GM21390 (cell line): ENCODE results near the gene METTL3.
A peak's percentile ranks its signal among the peaks of the same experiment; 100 is the strongest.
"Not testable (repeated sequence)": the region's sequence is repeated elsewhere in the genome, so short reads cannot be mapped to it uniquely, and the experiment has no call there.

Experiments
- ATAC-seq: cut with Tn5 transposase; IDR thresholded peaks from one replicate; pipeline ENCODE4 v1.9.1; 2021; ENCODE audit not compliant: unreplicated experiment

Gene METTL3

DNA sequence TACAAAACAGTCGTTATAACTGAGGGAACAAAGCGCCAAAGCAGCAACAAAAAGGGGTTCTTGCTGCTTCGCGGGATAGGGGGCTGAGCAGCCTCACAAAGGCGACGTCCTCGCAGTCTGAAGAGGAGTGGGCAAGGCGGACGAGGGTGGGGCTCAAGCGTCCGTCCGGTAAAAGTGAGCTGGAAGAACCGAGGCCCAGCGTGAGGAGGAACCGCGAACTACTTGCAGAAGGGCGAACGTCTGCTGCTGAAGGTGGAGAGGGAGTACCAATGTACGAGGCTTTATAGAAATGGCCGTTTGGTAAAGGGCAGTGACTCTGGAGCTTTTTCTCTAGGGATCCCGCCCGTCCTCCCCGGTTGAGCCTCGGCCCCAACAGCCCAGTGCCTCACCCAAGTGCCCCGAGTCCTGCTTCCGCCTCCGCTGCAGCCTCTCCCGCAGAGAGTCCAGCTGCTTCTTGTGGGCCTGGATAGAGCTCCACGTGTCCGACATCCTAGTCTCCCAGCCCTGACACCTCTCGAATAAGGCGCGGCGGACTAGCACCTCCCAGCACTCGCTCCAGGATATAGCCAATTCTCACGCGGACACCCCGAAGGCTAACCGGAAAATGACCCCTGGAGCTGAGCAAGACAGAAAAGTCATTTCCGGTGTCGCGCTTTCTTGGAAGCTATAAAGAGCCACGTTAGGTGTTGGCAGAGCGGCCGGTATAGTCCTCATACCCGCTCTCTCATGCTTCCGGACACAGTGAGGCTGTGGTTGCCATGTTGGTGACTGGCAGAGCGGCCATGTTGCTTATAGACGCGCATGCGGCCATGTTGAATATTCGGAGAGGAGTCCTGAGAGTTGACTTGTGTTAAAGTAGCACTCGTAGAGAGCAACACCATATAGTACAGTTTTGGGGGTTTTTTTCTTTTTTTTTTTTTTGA, at the start of gene METTL3:
METTL3 (minus strand) TSS at position 606 of the 923 bp plus-strand sequence; CDS start at position 489, 117 bp downstream.
- ATAC-seq = peak; percentile 99

DNA sequence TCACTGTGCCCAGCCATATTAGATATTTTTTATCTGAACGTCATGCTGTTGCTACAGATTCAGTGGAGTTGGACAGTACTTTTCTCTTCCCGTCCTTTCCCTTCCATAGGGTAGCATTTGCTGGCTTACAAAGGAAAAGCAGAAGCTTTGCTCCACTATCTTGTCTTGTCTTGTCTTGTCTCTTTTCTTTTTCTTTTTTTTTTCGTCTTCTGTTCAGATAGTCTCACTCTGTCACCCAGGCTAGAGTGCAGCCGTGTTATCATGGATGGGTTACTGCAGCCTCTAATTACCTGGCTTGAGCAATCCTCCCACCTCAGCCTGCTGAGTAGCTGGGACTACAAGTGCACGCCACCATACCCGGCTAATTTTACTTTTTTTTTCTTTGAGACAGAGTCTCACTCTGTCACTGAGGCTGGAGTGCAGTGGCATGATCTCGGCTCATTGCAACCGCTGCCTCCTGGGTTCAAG, 47.6 kb upstream of the METTL3 start:
- ATAC-seq = no peak

DNA sequence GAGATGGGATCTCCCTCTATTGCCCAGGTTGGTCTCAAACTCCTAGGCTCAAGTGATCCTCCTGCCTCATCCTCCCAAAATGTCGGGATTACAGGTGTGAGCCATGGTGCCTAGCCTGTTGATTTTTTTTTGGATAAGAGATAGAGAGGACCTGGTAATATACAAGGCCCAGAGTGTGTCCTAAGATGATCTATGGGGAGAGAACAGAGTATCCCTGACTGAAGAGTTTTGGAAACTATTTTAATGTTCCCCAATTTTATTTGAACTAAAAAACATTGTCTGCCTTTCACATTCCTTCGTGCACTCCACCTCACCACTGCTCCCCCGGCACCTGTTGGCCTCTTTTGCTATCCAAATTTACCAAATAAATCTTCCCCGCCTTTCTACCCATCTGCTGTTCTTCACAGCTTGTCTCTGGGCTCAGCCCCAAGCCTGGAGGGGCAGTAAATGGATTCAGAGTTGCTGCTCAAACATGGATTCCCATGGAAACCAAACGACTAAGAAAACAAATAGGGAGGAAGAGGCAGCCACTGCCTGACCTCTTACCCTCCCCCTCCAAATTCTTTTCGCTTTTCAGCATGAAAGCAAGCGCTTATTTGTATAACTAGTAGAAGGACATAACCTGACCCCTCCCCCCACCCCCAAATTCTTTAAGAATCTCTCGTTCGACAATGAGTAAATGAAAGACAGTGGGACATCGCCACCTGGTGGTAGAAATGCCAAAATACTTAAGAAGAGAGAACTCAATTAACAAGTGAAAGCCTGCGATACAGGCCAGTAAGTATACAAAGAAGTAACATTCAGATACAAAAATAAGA, 46.2 kb upstream of the METTL3 start:
- ATAC-seq = no peak

DNA sequence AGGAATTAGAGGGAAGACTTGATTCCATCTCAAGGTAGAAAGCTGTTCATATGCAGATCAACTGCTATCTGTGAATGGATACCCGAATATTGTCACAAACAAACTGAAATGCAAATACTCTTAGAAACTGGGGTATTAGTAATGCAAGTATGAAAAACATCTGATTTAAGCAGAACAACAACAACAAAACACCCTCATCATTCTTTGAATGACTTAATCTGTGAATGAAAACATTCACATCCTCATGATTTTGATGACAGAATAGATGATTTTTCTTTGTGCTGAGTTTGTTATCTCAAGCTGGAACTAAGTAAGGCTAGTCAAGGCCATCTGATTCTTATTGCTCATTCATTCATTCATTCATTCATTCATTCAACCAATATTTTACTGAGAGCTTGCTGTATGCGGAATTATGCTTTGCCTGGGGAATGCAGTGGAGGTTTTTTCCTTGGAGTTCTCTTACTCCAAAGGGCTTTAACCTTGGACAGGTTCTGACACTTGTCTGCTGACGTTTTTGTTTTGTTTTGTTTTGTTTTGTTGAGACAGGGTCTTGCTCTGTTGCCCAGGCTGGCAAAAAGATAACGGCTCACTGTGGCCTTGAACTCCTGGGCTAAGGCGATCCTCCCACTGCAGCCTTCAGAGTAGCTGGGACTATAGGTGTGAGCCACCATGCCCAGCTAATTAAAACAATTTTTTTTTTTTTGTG, 45.4 kb upstream of the METTL3 start:
- ATAC-seq = no peak

DNA sequence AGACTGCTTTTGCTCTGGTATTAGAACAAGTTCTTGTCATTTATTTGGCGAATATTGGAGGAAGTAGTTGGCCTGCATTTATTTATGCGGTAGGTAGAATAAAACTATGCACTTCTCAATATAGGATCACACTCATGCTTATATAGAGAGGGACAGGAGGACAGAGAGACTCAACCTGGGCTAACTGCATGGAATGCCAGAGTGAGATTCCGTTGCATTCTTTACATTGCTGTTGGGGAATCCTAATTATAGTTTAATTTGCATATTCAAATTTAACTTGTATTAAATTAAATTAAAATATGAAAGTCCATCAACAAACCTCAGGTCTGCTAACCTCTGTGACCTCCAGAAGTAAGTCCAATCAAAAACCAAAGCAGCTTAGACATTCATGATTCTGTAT, 42.1 kb upstream of the METTL3 start:
- no peak for ATAC-seq

DNA sequence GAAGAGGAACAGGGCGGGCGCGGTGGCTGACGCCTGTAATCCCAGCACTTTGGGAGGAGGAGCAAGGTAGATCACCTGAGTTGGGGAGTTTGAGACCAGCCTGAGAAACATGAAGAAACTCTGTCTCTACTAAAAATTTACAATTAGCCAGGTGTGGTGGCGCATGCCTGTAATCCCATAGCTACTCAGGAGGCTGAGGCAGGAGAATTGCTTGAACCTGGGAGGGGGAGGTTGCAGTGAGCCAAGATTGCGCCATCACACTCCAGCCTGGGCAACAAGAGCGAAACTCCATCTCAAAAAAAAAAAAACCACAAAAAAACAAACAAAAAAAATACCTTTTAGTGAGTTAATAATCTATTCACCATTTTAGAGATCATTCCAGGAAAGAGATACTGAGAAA, 33.4 kb upstream of the METTL3 start:
- not testable (repeated sequence) for ATAC-seq

DNA sequence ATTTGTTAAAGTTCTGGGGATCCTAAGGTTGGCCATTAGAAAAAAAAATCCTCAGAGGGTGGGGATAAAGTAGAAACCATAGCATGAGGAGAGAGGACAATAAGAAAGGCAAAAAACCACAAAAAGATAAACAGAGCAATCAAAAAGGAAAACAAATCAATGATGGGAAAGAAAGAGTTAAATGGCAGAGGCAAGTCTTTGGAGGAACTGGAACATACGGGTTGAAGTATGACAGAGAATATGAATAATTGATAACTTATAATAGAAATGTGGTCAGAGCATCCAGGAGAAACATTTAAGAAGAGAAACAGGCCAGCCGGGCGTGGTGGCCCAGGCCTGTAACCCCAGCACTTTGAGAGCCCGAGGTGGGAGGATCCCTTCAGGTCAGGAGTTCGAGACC, 32.8 kb upstream of the METTL3 start:
- ATAC-seq = no peak

DNA sequence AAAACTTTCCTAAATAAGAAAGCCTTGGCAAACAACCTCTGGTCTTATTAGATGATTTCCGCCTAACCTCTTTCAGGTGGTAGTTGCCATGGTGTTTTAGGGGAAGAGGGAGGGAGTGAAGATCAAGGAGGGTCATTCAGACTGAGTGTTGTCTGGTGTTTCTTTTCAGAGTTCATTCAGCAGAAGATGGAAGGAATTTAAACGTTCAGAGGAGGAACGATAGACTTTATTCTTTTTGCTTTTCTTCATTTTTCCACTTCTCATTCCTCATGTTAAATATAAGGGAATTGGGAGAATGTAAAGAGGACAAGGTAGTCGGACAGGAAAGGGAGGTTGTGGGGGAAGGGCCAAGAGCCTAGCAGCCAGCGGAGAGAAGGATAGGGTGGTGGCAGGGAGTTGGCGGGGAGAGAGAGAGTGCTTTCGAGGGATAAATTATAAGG, 32.4 kb upstream of the METTL3 start:
- ATAC-seq = no peak

DNA sequence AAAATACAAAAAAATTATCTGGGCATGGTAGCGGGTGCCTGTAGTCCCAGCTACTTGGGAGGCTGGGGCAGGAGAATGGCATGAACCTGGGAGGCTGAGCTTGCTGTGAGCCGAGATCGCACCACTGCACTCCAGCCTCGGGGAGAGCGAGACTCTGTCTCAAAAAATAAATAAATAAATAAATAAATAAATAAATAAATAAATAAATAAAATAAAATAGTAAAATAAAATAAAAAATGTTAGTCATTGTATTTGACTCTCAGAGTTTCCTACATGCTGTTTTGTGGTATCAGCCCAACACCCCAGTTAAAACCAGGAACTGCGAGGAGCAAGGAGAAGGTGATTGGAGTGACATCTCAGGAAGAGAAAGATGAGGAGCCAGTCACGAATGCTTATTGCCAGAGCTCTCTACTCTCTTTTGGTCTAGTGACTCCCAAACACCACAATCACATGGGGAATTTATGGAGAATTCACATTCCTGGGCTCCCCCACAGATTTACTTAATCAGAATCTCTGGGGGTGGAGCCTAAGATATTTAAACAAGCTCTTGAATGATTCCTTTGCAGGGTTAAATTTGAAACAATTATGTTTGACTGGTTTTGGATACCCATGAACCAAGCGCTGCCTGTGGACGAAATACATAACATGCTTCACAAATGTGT, 30.4 kb upstream of the METTL3 start:
- no peak for ATAC-seq

DNA sequence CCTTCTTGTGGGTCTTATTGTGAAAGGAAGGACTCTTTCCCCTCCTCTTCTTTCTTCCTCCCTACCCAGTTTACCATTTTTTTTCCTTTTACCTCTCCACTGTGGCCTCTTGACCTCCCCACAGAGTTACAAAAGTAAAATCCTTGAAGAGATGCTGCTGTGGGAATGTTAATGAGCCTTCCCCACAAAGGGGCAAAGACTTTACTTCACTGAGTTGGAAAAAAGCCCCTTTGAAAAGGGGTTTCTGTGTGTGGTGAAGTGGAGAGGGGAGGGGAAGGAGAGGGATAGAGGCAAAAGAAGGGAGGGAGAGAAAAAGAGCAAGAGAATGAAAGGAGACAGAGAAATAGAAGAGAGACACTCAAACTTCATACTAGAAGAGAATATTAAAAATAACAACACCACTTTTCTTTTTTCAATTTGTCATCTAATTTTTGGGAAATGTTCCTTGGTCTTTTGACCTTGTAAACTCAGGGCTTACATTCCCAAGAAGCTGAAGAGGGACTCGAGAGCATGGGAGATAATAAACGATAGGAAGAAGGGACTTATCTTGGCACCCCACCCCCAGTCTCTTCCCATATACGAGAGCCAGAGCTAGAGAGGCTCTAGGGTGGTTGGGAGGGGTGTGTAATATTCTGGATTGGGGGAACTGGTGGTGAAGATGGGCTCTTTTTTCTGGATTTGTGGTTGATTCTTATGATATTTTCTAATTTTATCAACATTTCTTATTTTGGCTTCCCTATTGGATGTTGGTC, 28.2 kb upstream of the METTL3 start:
- no peak for ATAC-seq

DNA sequence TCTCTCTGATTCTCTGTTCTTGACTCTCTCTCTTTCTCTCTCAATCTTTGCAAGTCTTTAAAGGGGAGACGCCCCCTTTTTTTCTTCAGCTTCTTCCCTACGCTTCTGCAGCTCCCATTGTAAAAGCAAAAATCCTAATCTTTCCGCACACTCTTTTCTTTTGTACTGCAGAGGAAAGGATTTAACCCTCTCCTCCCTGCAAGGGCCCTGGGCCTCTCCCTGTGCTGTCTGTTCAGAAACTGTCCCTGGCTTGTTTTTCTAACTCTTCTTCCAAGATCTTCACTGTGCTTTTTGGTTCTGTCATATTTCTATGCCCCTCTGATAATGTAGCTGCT, 25.9 kb upstream of the METTL3 start:
- ATAC-seq = no peak

DNA sequence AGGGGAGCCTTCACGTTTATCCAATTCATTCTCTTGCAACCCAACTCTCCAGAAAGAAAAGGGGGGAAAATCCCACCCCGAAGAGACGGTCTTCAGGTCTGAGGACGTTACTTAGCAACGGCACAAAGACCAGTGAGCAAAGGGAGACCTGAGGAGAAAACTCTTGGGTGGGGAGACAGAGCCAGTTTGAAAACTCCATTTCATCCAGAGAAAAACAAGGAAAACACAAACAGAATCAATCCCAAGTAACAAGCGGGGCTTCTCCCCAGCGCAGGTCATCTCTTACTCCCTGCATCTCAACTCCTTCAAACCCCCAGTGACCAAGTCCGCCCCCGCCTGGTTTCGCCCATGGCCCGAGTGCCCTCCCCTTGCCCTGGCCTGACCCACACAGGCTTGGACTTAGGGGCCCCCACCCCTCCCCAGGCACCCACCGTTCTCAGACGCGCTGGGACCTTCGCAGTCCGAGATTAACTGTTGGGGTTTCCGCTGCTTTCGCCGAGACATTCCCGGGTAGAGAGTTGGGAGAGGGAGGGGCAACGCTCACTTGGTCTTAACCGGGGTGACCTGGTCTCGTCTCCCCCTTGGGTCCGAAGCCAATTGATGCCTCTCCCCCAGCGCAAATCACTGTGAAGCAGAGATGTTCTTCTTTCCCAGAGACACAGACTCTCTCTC, 25.4 kb upstream of the METTL3 start:
- ATAC-seq = no peak

DNA sequence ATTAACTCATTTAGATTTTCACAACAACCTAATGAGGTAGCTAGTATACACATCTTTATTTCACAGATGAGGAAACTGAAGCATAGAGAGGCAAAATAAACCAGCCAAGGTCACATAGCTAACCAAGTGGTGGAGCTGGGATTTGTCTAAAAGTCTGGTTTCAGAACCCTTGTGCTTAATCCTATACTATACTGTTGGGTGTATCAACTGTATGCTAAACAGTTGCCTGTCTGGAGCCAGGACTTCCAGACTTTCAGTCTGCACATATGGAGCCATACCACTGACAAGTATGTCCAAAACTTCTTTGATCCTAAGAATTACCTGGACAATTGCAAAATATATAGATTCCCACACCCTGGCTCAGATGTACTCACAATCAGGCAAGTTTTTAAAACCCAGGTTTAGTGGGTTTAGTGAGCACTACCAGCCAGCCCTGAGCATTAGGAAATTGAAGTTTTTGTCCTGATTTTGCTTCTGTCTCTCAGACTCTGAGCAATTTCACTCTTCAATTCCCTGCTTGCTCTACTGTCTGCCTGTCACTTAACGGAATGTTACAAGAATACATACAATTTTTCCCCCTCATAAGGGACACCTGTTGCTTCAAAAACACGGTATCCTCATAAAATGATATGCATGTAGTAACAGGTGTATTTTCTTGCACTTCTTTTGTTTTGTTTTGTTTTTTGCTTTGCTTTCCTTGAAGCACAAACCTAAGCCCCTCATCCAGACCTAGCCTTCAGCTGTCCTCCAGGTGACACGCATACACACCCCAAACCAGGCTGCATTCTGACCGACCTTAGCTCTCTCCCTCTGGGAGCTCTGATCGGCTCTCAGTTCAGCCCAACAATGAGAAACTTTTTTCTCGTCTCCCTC, 24.6 kb upstream of the METTL3 start:
- no peak for ATAC-seq

DNA sequence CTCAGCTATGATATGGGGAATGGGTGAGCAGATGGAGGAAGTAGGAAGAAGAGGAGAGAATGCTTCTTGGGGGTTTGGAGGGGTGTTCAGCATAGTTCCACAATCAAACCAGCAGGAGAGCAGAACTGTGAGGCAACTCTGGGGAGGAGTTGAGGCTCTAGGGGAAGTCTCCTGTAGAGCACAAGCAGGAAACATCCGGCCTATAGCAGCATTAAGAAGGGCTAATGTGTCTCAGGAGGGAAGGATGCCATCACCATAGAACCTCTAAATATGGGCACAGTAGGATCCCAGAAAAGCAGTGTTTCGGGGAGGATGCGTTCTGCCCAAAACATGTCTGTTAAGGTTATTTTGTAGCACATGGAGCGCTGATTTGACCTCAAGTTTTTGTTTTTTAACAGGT, 23.4 kb upstream of the METTL3 start:
- ATAC-seq = no peak

DNA sequence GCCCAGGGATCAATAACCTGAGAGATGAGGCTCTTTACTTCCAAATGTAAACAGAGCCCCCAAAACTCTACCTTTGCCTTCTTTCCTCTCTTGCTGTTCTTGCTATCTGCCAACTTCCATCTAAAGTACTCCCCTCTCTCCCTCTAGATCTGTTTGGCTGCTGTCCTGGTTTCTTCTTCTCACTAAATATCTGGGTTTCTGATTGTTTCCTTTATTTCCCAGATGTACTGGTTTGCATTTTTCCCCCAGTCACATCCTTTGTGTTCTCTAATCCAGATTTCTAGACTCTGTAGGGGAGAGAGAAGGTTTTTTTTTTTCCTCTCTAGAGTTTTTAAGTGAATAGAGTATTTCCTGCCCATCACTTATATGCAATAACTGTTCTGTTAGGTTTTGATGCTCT, 22.2 kb upstream of the METTL3 start:
- no peak for ATAC-seq

DNA sequence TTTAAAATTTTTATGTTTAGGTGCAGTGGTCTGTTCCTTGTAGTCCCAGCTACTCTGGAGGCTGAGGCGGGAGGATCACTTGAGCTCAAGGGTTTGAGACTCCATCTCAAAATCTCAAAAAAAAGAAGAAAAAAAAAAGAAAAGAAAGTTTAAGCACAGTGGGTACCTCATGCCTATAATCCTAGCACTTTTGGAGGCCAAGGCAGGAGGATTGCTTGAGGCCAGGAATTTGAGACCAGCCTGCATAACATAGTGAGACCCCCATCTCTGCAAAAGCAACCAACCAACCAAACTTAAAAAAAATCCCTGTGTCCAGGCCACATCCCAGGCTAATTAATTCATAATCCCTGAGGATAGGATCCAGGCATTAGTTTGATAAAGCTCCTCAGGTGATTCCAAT, 18.4 kb upstream of the METTL3 start:
- no peak for ATAC-seq

DNA sequence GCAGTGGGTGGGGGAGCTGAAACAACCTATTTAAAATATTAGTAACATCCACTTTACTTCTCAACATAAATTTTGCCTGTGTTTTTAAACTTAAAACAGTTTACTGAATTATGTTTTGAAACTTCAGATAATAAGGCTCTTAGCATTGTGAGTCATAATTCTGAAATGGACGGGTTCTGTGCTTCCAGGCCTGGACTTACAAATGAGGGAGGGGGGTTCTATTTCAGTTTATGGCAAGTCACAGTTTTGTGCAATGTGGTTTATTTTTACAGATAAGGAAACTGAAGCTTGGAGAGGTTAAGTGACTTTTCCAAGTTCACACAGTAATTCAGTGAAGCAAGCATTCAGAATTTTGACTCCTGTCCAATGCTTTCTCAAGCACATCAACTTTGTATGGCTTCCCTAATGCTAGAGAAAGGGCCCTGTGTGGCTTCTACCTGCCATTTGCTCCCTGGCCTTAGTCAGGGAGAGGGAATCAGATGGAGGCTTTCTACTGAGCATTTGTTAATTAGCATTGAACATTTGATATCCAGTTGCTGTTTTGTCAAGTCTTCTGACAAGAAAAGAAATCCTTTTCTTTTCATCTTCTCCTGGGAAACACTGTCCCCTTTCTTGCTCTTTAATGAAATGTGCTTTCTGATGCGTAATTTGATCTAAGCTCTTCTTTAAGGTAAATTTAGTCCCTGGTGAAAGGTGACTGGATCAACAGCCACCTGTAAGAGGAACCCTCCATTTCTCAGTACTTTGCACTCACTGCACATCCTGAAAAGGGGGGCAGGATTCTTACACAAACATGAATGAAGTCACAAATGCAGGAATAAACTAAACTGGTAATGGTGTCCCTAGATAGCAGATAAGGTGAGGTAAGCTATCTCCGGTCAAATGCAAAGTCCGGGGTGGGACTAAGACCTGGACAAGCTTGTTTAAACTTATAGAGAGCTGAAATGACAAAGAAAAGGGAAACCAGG, 17.5 kb upstream of the METTL3 start:
- ATAC-seq = no peak

DNA sequence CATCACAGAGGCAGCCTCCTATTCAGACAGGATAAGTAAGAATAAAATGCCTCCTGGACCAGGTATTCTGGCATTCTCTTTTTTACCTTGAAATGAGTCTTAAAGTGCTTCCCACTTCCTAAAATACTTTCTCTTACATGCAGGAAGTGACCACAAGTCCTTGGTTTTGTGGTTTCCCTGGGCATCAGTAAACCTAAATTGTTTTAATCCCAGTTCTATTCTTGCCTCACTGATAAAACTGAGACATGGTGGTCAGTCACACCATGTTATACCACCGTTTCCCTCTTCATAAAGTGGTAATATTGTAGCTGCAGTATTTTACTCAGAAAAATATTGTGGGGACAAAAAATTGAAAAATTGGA, 16.2 kb upstream of the METTL3 start:
- ATAC-seq = no peak
